ENCODE data around the gene PTPRA. TPM values are rescaled to one million over a fixed set of nuclear protein-coding genes. Genes with fewer than 3 reads are reported as not detected.
"Not testable (repeated sequence)": the region's sequence is repeated elsewhere in the genome, so short reads cannot be mapped to it uniquely, and the experiment has no call there.

Gene PTPRA
- total and polyA plus RNA-seq, 4 donors = 8.7 to 24.3 (median 15.7) TPM

DNA sequence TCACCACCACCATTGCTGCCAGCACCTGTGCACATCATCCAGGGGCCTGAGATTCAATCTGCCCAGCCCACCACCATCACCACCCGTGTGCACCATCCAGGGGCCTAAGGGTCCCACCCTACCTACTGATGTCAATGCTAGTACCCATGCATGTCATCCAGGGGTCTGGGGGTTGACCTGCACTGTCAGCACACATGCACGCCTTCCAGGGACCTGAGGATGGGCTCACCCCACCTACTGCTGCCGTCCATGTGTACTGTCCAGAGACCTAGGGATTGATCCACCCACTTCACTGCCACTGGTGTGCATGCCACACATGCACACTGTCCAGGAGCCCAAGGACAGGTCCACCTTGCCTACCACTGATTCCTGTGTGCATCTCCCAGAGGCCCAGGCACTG is 186.2 kb downstream of the PTPRA start:
- WGBS = 95% methylated on average over 3 of the region's 3 CpGs
- no peaks in the 10 kb centered on the region for H3K9me3 ChIP-seq (ENCODE audit: control insufficient read depth in 4 of 4, low read length in 3 of 4)
- no peak overlapping the region for H3K9ac ChIP-seq (ENCODE audit: low read depth in 1 of 2, low read length in 2 of 2)
- no peaks in the 10 kb centered on the region for H3K27me3 ChIP-seq (ENCODE audit: control insufficient read depth in 4 of 4, insufficient read depth in 4 of 4, low read length in 3 of 4)
- no peaks in the 10 kb centered on the region for H3K36me3 ChIP-seq (ENCODE audit: control insufficient read depth in 4 of 4, insufficient read depth in 3 of 4, low read depth in 1 of 4, low read length in 3 of 4)
- H3K4me3 ChIP-seq (ENCODE audit: low read depth in 1 of 3, low read length in 3 of 3) = no peak overlapping the region
- TF ChIP-seq EGR1 (IDR thresholded peaks at IDR 0.05; ENCODE audit: low read depth in 2 of 2) (no peak), FOXA2 (IDR thresholded peaks at IDR 0.05) (no peak), TAF1 (conservative IDR thresholded peaks at IDR 0.05) (no peak)
- no peaks in the 10 kb centered on the region for H3K4me1 ChIP-seq (ENCODE audit: control insufficient read depth in 4 of 4, insufficient read depth in 4 of 4, low read length in 3 of 4)
- no peak overlapping the region for H3K27ac ChIP-seq (ENCODE audit: low read depth in 1 of 2, low read length in 2 of 2)
- DNase-seq (ENCODE audit: low spot score) = no peak

DNA sequence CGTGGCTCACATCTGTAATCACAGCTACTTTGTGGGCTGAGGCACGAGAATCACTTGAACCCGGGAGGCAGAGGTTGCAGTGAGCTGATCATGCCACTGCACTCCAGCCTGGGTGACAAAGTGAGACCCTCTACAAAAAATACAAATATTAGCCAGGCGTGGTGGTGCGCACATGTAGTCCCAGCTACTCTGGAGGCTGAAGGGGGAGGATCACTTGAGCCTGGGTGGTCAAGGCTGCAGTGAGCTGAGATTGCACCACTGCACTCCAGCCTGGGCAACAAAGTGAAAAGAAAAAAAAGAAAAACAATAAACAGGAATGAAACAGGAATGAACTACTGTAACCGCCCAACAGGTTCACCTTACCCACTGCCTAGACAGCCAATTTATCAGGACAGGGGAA is 190.8 kb downstream of the PTPRA start:
- not testable (repeated sequence) for H3K9ac ChIP-seq (ENCODE audit: low read depth in 1 of 2, low read length in 2 of 2); H3K27me3 ChIP-seq (ENCODE audit: control insufficient read depth in 4 of 4, insufficient read depth in 4 of 4, low read length in 3 of 4); H3K36me3 ChIP-seq (ENCODE audit: control insufficient read depth in 4 of 4, insufficient read depth in 3 of 4, low read depth in 1 of 4, low read length in 3 of 4); H3K27ac ChIP-seq (ENCODE audit: low read depth in 1 of 2, low read length in 2 of 2); H3K4me3 ChIP-seq (ENCODE audit: low read depth in 1 of 3, low read length in 3 of 3); H3K9me3 ChIP-seq (ENCODE audit: control insufficient read depth in 4 of 4, low read length in 3 of 4); DNase-seq (ENCODE audit: low spot score)
- H3K4me1 ChIP-seq (ENCODE audit: control insufficient read depth in 4 of 4, insufficient read depth in 4 of 4, low read length in 3 of 4) = peaks cover 0 to 33% (median 24%) of the 10 kb centered on the region in 4 donors
- WGBS = 90% methylated on average over 6 of the region's 6 CpGs

DNA sequence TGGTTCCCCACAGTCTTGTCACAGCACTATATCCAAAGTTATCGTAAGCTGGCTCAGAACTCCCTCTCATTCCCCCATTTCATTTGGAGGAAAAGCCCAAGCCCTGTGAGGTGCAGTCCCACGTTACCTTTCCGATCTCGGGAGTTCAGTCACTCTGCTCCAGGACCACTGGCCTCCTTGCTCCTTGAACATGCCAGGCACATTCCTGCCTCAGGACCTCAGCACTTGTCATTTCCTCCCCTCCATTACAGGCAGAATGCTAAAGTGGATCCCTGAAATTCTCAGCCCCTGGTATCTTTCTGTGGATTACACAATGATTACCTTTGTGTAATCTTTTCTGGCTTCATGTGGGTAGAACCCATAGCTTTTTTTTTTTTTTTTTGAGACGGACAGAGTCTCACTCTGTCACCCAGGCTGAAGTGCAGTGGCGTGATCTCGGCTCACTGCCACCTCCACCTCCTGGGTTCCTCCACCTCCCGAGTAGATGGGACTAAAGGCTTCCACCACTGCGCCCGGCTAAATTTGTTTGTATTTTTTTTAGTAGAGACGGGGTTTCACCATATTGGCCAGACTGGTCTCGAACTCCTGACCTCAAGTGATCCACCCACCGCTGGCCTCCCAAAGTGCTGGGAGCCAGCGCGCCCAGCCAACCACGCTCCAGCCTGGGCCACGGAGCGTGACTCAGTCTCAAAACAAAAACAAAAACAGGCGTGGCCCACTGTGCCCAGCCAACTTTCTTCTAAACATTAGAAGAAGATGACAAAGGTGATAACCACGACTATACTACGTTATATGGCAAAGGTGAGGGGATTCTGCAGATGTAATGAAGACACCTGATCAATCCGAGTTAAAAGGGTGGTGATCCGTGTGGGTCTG is 194.1 kb downstream of the PTPRA start:
- DNase-seq (ENCODE audit: low spot score) = no peak
- Histone ChIP-seq H3K9ac (ENCODE audit: low read depth in 1 of 2, low read length in 2 of 2) (no peak overlapping the region), H3K27me3 (ENCODE audit: control insufficient read depth in 4 of 4, insufficient read depth in 4 of 4, low read length in 3 of 4) (peaks cover 0 to 3% (median 0%) of the 10 kb centered on the region in 4 donors), H3K9me3 (ENCODE audit: control insufficient read depth in 4 of 4, low read length in 3 of 4) (no peaks in the 10 kb centered on the region), H3K4me3 (ENCODE audit: low read depth in 1 of 3, low read length in 3 of 3) (no peak overlapping the region), H3K36me3 (ENCODE audit: control insufficient read depth in 4 of 4, insufficient read depth in 3 of 4, low read depth in 1 of 4, low read length in 3 of 4) (no peaks in the 10 kb centered on the region), H3K4me1 (ENCODE audit: control insufficient read depth in 4 of 4, insufficient read depth in 4 of 4, low read length in 3 of 4) (peaks cover 7 to 49% (median 39%) of the 10 kb centered on the region in 4 donors), H3K27ac (ENCODE audit: low read depth in 1 of 2, low read length in 2 of 2) (peak overlapping the region; percentile 56 to 95)
- 61% methylated on average over 23 of the region's 23 CpGs for WGBS
- TF ChIP-seq, protein P1, sequence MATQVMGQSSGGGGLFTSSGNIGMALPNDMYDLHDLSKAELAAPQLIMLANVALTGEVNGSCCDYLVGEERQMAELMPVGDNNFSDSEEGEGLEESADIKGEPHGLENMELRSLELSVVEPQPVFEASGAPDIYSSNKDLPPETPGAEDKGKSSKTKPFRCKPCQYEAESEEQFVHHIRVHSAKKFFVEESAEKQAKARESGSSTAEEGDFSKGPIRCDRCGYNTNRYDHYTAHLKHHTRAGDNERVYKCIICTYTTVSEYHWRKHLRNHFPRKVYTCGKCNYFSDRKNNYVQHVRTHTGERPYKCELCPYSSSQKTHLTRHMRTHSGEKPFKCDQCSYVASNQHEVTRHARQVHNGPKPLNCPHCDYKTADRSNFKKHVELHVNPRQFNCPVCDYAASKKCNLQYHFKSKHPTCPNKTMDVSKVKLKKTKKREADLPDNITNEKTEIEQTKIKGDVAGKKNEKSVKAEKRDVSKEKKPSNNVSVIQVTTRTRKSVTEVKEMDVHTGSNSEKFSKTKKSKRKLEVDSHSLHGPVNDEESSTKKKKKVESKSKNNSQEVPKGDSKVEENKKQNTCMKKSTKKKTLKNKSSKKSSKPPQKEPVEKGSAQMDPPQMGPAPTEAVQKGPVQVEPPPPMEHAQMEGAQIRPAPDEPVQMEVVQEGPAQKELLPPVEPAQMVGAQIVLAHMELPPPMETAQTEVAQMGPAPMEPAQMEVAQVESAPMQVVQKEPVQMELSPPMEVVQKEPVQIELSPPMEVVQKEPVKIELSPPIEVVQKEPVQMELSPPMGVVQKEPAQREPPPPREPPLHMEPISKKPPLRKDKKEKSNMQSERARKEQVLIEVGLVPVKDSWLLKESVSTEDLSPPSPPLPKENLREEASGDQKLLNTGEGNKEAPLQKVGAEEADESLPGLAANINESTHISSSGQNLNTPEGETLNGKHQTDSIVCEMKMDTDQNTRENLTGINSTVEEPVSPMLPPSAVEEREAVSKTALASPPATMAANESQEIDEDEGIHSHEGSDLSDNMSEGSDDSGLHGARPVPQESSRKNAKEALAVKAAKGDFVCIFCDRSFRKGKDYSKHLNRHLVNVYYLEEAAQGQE (IDR thresholded peaks at IDR 0.05) = no peak
- TF ChIP-seq JUND (IDR thresholded peaks at IDR 0.05) (peak in 1 of 2 donors; percentile 33), RXRA (IDR thresholded peaks at IDR 0.05) (peak; percentile 70 to 87), HNF4G (IDR thresholded peaks at IDR 0.05) (peak; percentile 38), HNF4A (conservative IDR thresholded peaks at IDR 0.05) (peak; percentile 60 to 85), SP1 (IDR thresholded peaks at IDR 0.05) (peak; percentile 84), GABPA (IDR thresholded peaks at IDR 0.05 in 1 of 2, conservative IDR thresholded peaks at IDR 0.05 in 1 of 2) (no peak)
